ENCODE data around the gene IFIT2. TPM values are rescaled to one million over a fixed set of nuclear protein-coding genes. Genes with fewer than 3 reads are reported as not detected.

The IFIT2 gene
- total RNA-seq, 4 donors from 2014 or later: 3.2 to 5.3 (median 3.8) TPM

- H3K27ac ChIP-seq: no peak overlapping the region
- no peak for ATAC-seq
- WGBS, 2 donors (ENCODE audit: low coverage in 1 of 2): 92 to 95% methylated on average over 7 to 12 of the region's 13 CpGs
These were observed 4.8 kb downstream of the IFIT2 start for GRCh38 chr10:89306434-89307268.

GRCh38 chr10:89307269-89307577, 5.4 kb downstream of the IFIT2 start:
- peaks cover 0 to 37% of the 10 kb centered on the region in 2 donors for H3K36me3 ChIP-seq
- peaks cover 0 to 22% (median 9%) of the 10 kb centered on the region in 3 donors for H3K4me1 ChIP-seq
- H3K27ac ChIP-seq: no peak overlapping the region
- H3K4me3 ChIP-seq: no peak overlapping the region
- H3K27me3 ChIP-seq: no peaks in the 10 kb centered on the region
- TF ChIP-seq, protein P1, sequence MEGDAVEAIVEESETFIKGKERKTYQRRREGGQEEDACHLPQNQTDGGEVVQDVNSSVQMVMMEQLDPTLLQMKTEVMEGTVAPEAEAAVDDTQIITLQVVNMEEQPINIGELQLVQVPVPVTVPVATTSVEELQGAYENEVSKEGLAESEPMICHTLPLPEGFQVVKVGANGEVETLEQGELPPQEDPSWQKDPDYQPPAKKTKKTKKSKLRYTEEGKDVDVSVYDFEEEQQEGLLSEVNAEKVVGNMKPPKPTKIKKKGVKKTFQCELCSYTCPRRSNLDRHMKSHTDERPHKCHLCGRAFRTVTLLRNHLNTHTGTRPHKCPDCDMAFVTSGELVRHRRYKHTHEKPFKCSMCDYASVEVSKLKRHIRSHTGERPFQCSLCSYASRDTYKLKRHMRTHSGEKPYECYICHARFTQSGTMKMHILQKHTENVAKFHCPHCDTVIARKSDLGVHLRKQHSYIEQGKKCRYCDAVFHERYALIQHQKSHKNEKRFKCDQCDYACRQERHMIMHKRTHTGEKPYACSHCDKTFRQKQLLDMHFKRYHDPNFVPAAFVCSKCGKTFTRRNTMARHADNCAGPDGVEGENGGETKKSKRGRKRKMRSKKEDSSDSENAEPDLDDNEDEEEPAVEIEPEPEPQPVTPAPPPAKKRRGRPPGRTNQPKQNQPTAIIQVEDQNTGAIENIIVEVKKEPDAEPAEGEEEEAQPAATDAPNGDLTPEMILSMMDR (IDR thresholded peaks at IDR 0.05): no peak
- no peak for TF ChIP-seq POLR2AphosphoS5 (IDR thresholded peaks at IDR 0.05)
- TF ChIP-seq EP300 (IDR thresholded peaks at IDR 0.05): no peak
- TF ChIP-seq POLR2A (IDR thresholded peaks at IDR 0.05): no peak
- ATAC-seq: no peak
- peaks cover 0 to 5% (median 0%) of the 10 kb centered on the region in 3 donors for H3K9me3 ChIP-seq

More at GRCh38 chr10:89306434-89307268, 4.8 kb downstream of the IFIT2 start:
- TF ChIP-seq POLR2AphosphoS5 (IDR thresholded peaks at IDR 0.05) (no peak), POLR2A (IDR thresholded peaks at IDR 0.05) (no peak), EP300 (IDR thresholded peaks at IDR 0.05) (no peak)
- TF ChIP-seq, protein P1 (IDR thresholded peaks at IDR 0.05): no peak
- H3K27me3 ChIP-seq: no peaks in the 10 kb centered on the region
- H3K4me1 ChIP-seq: peaks cover 0 to 24% (median 9%) of the 10 kb centered on the region in 3 donors
- H3K36me3 ChIP-seq: peaks cover 0 to 37% of the 10 kb centered on the region in 2 donors
- no peak overlapping the region for H3K4me3 ChIP-seq
- peaks cover 0 to 5% (median 0%) of the 10 kb centered on the region in 3 donors for H3K9me3 ChIP-seq

GRCh38 chr10:89308266-89308665, 6.4 kb downstream of the IFIT2 start:
- WGBS, 2 donors (ENCODE audit: low coverage in 1 of 2): 92 to 94% methylated on average over 6 of the region's 6 CpGs
- TF ChIP-seq POLR2A (IDR thresholded peaks at IDR 0.05) (no peak), EP300 (IDR thresholded peaks at IDR 0.05) (no peak), POLR2AphosphoS5 (IDR thresholded peaks at IDR 0.05) (no peak)
- TF ChIP-seq, protein P1 (IDR thresholded peaks at IDR 0.05): no peak
- no peak overlapping the region for H3K27ac ChIP-seq
- no peaks in the 10 kb centered on the region for H3K27me3 ChIP-seq
- H3K4me1 ChIP-seq: peaks cover 0 to 12% (median 7%) of the 10 kb centered on the region in 3 donors
- ATAC-seq: no peak
- H3K9me3 ChIP-seq: peaks cover 0 to 5% (median 0%) of the 10 kb centered on the region in 3 donors
- H3K4me3 ChIP-seq: no peak overlapping the region
- H3K36me3 ChIP-seq: peaks cover 0 to 37% of the 10 kb centered on the region in 2 donors

DNA sequence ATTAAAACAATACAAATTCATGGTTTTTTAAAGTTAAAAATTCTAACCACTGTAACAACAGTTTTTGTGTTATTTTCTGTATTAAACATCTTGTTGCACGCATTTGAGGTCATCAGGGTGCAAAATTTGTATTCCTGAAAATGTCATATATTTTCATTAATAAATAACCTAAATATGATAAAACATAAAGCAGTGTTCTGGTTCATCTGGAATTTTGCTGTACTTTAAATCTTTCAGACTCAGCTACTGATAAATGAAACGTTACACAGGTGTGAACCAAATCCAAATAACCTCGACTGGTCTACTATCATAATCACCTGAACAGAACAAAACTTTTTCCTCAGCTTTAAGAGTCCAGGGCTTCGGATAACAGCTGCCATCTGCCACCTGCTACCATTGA, 6.9 kb downstream of the IFIT2 start:
- WGBS, 2 donors (ENCODE audit: low coverage in 1 of 2): 92 to 94% methylated on average over 4 of the region's 4 CpGs

More for the DNA sequence above, 6.9 kb downstream of the IFIT2 start:
- Histone ChIP-seq H3K4me3 (no peak overlapping the region), H3K27ac (no peak overlapping the region), H3K4me1 (peaks cover 0 to 7% (median 2%) of the 10 kb centered on the region in 3 donors), H3K36me3 (peaks cover 0 to 37% of the 10 kb centered on the region in 2 donors), H3K9me3 (peaks cover 0 to 5% (median 0%) of the 10 kb centered on the region in 3 donors), H3K27me3 (no peaks in the 10 kb centered on the region)
- ATAC-seq: no peak
- TF ChIP-seq POLR2A (IDR thresholded peaks at IDR 0.05) (no peak), POLR2AphosphoS5 (IDR thresholded peaks at IDR 0.05) (no peak), EP300 (IDR thresholded peaks at IDR 0.05) (no peak)
- TF ChIP-seq, protein P1 (IDR thresholded peaks at IDR 0.05): no peak
